SIG-M5 treated with dmso at 0.1 percent for 504 hours (cell line): ENCODE measurements around the gene ITPR1.
"Not testable (repeated sequence)": the region's sequence is repeated elsewhere in the genome, so short reads cannot be mapped to it uniquely, and the experiment has no call there.

Source experiments
- DNase-seq: peaks from one replicate; lab custom pipeline; 2025; ENCODE audit not compliant: unreplicated experiment; lab: John Stamatoyannopoulos, UW

ITPR1 gene

DNA sequence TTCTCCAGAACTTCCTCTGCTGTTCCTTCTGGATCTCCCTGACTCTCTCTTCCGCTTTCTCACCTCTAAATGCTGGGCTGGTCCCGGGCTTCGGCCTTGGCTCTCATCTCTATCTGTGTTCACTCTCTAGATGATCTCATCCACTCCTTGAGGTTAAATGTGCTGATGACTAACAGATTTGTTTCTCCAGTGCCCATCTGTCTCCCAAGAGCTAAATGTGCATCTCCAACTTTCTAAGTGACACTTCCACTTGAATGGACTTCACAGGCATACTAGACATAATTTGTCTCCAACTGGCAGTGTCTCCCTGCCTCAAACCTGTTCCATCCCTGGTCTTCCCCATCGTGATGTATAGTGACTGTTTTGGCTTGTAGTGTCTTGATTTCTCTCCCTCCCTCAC is 95.3 kb downstream of the ITPR1 start:
- DNase-seq, result no peak

DNA sequence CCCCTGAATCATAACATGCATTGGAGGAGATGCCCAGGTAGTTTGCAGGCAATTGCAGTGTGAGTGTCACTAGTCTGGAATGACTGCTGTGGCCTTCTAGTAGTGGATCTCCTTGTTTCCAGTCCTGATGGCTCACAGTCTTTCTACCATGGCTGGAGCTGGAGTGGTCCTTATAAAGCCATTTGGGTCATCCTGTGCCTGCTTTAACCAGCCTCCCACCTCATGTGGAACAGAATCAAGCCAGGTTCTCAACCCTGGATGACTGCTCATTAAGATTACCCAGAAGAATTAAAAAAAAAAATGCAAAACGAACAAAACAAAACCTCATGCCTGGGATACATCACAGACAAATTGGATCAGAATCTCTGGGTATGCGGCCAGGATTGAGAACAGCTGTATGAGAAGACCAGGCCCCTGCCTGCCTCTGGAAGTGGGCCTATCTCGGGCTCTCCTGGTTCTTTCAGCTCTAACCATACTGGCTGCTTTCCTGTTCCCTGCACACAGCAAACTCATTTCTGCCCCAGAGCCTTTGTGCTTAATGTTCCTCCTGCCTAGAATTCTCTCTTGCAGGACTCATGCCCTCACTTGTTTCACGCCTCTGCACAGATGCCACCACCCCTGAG is 96.4 kb downstream of the ITPR1 start:
- DNase-seq, result no peak

DNA sequence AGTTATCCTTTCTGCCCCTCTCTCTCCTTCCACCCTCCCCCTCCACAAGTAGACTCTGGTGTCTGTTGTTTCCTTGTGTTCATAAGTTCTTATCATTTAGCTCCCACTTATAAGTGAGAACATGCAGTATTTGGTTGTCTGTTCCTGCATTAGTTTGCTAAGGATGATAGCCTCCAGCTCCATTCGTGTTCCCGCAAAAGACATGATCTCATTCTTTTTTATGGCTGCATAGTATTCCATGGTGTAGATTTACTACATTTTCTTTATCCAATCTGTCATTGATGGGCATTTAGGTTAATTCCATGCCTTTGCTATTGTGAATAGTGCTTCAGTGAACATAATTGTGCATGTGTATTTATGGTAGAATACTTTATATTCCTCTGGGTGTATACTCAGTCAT is 97.7 kb downstream of the ITPR1 start:
- DNase-seq, result not testable (repeated sequence)

DNA sequence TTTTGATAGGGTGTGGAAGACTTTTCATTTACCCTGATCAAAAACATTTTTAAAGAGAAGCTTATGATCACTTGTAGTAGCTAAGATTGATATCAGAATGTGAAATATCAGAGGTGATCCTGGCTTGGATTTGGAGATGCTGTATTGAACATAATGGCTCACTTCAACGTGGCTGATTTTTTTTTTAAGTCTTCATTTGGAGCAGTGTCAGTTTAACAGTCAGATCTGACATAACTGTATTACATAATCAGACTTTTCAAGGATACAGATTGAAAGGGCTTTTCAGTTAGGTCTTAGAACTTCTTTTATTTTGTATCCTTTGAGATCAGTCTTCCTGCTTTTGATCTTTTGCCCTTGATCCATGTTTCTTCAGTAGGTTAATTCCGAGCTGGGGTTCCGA is 98.5 kb downstream of the ITPR1 start:
- no peak for DNase-seq

DNA sequence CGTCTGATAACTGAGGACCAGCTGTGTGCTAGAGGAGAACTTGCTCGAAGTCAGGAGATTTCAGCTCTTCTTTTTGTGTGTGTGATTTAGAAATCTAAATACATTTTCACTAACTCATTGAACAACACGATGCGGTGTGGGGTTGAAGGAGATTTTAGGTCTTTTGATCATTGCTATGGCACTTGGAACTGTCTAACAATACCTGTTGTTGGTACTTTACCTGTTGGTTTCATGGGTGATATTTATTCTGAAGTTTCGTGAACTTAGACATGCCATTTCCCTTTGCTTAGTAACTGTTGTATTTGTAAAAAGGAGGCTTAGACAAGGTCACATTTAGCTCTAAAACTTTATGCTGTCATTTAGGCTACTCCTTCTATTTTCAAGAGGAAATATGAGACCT is 99.9 kb downstream of the ITPR1 start:
- no peak for DNase-seq

DNA sequence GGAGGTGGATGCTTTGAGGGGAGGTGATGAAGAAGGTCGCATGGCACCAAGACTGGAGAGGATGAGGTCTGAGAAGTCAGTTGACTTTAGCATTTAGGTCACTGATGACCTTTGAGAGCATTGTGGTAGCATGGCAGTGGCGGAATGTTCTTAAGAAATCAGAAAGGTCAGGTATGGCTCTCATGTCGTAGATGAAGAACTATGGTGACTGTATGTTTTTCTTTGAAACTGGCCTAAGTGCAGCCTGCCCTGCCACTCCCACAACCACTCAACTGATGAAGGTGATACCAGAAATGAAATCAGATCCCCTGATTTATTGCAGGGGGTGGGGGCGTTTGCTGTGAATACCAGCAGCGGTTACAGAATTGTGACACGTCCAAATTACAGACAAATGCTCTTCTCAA is 102.6 kb downstream of the ITPR1 start:
- DNase-seq, result no peak

DNA sequence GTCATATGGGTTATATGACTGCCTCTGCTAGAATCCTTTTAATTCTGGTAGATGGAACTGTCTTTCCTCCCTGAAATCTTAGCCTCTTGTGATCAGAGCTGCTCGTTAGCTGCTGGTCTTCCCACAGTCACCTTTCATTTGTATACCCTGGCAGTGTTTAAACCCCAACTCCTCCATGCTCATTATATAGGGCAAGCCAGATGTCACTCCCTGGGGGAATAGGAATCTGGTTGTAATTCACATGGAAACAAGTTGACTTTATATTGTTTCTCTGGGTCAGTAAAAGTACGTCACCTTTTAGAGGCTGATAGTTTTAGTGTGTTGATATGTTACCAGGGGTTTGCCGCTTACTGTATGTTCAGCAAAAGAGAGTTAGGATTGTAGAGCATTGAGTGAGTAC is 103.5 kb downstream of the ITPR1 start:
- DNase-seq, result no peak

DNA sequence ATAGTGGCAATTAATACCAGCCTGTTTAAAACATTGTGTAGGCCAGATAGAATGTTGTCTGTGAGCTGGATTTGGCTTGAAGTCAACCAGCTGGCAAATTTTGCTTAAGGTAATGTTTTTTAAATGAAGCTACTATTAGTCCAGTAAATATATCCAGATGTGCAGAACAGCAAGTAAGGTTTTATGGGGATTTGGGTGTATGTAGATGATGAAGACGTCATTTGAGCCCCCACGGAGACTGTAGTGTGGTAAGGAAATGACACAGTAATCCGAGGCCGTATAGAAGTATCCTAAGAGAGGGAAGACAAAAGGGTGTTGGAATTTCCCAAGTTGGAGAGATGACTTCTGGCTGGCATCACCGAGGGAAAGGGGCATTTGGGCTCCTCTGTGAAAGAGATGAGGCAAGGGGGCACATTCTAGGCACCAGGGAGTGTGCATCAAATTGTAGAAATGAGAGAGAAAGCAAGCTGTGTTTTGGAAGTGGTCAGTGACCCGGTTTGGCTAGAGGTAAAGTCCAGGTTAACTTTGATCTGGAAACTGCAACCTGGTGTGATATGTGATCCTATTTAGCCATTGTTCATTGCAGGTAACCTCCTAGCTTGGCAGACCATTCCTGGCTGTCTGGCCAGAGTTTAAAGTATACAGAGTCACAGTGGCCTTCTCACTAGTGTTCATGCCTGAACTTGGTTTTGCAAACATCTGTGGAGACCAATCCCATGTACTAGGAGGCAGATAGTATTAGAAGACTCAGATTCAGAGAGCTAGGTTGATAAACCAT is 104.2 kb downstream of the ITPR1 start:
- DNase-seq, result no peak

DNA sequence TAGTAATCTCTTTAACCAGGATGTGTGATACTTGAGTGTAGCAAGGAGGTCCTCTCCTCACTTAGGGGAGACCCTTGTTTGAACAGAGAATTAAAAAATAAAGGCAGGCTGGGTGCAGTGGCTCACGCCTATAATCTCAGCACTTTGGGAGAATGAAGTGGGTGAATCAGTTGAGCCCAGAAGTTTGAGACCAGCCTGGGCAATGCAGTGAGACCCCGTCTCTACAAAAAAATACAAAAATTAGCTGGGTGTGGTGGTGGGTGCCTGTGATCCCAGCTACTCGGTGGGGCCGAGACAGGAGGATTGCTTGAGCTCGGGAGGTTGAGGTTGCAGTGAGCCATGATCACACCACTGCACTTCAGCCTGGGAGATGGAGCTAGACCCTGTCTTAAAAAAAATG is 105.1 kb downstream of the ITPR1 start:
- not testable (repeated sequence) for DNase-seq

DNA sequence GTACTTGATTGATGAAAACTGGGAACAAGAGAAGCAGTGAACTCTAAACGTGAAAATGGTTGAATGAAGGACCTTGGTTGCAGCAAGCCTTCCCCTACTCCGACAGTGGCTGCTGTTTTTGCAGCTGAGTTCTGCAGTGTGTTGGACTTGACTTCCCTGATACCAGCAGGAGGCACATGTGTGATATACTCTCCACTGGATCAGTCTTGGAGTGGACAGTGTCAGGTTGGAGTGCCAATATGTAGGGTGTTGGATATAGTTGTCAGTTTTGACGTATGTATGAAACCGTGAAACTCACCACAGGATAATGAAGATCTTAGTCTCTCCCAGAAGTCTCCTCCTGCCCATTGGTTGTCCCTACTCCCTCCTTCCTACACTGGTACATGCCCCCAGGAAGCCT is 106.5 kb downstream of the ITPR1 start:
- no peak for DNase-seq

DNA sequence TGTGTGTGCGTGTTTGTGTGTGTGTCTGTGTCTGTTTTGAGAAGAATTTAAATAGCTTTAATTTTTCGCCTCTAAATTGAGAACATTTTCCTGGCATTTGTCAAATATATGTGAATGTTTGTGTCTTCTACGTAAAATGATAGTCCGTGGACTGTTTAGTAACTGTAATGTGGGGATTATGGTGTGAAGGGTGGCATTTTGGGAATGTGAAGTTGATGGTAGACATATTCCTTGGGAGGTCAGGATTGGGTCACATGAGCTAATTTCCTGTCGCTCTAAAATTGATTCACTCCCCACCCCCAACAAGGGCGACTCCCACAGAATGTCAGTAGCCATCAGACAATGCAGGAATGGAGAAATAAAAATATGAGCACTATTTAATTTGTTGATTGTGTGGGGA is 107.3 kb downstream of the ITPR1 start:
- DNase-seq, result no peak

DNA sequence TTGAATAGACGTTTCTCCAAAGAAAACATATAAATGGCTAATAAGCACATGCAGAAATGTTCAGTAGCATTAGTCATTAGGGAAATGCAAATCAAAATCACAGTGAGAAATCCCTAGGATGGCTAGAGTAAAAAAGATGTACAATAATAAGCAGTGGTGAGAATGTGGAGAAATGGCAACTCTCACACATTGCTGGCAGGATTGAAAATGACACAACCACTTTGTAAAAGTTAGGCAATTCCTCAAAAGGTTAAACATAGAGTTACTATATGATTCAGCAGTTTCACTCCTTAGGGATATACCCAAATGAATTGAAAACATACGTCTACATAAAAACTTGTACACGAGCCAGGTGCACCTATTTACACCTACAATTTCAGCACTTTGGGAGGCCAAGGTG is 108.7 kb downstream of the ITPR1 start:
- peak; percentile 55 for DNase-seq

DNA sequence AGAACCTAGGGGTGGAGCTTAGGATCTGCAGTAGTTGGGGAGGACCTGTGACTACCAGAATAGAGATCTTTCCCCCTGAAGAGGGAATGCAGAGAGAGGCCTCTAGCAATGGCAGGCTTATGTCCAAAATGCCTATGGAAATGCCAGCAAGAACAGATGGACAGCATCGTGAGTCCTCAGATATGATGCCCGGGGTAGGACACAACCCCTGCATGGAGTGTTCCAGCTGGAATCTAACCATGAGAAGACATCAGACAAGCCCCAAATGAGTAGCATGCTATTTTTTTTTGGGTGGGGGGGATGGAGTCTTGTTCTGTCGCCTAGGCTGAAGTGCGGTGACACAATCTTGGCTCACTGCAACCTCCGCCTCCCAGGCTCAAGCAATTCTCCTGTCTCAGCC is 111.5 kb downstream of the ITPR1 start:
- DNase-seq, result no peak

DNA sequence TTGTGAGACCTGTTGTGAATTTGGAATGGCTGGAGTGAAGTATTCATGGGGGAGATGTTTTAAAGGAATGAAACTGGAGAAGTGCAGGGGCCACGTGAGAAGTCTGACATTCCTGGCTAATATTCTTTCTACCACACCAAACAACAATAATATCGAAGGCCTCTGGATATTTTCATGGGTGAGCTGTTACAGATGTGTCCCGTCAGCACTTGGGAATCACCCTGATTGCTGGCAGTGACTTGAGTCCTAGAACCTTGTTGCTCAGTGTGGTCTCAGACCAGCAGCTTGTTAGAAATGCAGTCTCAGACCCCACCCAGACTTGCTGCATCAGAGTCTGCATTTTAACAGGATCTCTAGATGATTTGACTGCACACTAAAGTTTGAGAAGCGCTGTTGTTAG is 113.8 kb downstream of the ITPR1 start:
- DNase-seq, result no peak

DNA sequence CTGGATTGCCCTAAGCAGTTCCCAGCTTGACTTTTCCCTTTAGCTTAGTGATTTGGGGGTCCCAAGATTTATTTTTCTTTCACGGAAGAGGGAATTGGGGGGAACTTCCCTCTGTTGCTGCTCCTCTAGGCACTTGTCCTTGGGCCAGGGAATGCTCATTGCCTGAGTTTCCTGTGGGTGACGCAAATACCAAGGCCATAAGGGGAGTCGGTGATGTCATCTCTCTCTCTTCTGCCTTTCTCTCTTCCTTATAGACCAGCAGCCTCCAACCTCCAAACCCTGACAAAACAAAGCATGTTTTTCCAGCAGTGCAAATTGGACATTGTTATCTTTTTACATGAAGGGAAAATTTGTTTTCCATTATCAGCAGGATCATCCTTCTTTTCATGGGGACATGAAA is 120.2 kb downstream of the ITPR1 start:
- DNase-seq, result no peak

DNA sequence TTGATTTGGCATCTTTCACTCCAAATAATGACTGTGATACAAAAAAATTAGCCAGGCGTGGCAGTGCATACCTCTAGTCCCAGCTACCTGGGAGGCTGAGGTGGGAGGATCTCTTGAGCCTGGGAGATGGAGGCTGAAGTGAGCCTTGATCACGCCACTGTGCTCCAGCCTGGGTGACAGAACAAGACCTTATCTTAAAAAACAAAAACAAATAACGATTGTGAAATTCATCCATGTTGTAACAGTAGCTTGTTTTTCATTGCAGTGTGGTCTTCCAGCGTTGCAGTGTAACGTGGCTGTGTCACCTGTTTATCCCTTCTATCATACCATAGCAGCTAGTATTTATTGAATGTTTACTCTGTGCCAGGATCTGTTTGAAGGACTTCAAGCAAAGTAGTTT is 120.9 kb downstream of the ITPR1 start:
- no peak for DNase-seq

DNA sequence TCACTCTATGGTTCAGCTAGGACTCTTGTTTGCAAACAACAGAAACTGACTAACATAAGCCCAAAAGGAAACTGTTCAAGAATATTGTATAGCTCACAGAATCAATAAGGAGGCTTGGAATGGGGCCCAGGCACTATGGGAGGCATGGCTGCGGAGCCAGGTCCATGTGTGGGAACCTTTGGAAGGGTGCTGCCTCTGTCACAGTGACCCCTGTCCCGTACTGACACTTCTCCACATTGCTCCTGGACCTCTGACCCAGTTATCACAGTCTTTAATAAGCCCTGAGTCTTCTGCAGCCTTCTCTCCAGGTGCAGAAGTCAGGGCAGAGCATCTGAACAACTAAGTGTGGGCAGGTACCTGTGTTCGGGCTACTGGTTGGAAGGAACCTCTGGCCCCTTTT is 121.8 kb downstream of the ITPR1 start:
- no peak for DNase-seq

DNA sequence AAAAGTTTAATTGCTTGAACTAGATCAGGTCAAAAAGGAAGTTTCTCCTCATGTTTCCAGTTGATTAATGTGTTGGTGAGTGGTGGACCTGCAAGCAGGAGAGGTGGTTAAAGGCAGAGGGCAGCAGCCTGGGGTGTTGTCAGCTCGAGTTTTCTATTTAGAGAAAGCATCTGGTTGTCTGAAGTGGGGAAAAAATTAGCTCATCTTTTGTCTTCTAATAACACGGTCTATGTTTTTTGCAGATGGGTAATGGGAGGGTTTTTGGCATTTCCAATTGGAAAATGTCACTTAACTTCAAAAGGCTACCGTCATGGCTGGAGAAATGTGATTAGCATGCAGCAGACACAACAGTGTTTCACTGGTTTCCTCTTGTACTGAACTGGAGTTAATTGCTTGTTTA is 122.6 kb downstream of the ITPR1 start:
- no peak for DNase-seq

DNA sequence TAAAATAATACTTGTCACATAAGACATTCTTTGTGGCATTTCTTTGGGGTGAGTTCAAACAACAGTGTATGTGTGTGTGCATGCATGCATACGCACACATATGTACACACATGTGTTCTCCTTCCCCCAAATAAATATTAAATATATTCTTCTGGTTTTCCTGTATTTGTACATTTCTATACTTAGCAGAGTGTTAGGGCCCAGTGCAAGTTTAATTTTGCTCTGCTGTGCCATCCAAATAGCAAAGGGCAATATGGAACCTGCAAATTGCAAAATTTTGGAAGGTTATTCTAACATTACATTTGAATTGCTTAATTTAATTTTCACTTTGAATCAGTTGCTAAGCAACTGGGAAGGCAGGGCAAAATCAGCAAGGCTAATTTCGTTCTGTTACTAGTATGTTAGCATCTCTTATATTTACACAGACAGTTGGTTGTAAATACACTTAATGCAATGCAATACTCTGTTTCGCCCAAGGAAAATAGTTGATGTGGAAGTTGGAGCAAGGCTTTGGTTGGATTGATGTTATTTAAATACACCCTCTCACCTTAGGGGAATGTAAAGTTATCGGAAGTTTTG is 130.4 kb downstream of the ITPR1 start:
- no peak for DNase-seq

DNA sequence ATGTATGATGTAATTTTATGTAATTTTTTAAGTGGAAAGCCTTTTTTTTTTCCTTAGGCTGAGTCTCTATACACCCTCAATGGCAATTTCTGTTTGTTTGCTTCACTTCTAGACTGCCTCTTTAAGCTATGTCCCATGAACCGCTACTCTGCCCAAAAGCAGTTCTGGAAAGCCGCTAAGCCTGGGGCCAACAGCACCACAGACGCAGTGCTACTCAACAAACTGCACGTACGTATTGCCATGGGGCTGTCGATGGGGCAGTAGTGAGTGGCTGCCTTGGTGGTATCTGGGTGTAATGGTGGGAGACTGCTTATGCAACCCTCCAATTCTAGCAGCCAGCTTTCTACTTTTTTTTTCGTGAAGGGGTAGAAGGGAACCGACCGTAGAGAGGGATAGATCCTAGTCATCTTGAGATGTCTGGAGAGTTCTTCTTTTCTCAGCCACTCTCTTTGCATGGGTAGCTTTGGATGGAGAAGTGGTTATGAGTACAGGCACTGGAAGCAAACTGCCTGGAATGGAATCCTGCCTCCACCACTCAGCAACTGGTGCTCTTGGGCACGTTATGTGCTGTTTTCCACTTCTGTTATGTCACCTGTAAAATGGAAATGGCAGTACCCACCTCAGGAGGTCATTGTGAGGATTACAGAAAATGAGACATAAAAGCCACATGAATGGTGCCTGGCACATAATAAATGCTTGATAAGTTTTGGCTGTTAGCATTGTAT is 134.7 kb downstream of the ITPR1 start:
- DNase-seq, result no peak

DNA sequence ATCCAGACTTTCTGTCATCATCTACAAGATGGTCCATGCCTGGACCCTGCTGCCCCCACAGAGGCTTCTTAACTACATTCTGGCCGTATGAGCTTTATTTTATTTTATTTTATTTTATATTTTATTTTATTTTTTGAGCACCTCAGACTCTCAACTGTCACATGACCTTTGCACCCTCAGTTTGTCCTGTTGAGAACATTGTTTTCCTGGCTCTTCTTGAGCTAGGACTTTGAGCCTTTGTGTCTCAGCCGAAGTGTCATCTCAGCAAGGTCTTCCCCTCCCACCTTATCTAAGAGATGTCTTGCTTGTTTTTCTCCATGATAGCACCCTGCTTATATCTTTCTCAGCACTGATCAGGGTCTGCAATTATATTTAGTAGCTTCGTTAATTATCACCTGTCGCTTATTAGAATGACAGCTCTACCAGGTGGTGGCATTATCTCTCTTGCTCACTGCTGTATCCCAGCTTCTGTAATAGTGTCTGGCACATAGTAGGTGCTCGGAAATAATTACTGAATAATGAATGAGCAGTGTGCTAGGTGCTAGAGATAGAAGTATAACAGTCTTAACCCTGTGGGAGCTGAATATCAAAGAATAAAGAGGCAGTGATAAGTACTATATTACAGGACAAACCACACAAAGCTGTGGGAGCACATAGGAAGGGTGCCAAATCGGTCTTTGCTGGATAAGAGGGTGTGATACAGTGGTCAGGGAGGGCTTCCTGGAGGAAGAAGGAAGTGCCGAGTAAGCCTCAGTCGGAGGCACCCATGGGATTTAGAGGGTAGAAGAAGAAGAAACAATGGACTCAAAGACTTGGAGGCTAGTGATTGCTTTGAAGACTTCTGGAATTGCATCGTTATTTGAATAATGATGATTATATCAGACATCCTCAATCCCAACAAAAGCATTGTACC is 136.2 kb downstream of the ITPR1 start:
- DNase-seq, result no peak
